Uterus (tissue), 2 donors: ENCODE data around the gene C19orf47.

Experiments
- POLR2A ChIP-seq, 2 donors: fragments of 450-650 bp; IDR thresholded peaks; one replicate each; pipeline ENCODE4 v1.6.1; 2016; ENCODE audit warnings: antibody characterized with exemption in 2 of 2, mild to moderate bottlenecking in 1 of 2, moderate library complexity in 1 of 2
- TF ChIP-seq, protein P1 (sequence below), 4 experiments: fragments of 200-600 bp in 2 of 4; fragments of 450-650 bp in 2 of 4; sonication (generic) in 2 of 4; IDR thresholded peaks; one replicate each; pipeline ENCODE4 v1.5.1; 2016 to 2019; ENCODE audit warnings: antibody characterized with exemption in 4 of 4, mild to moderate bottlenecking in 2 of 4, moderate library complexity in 1 of 4

DNA sequence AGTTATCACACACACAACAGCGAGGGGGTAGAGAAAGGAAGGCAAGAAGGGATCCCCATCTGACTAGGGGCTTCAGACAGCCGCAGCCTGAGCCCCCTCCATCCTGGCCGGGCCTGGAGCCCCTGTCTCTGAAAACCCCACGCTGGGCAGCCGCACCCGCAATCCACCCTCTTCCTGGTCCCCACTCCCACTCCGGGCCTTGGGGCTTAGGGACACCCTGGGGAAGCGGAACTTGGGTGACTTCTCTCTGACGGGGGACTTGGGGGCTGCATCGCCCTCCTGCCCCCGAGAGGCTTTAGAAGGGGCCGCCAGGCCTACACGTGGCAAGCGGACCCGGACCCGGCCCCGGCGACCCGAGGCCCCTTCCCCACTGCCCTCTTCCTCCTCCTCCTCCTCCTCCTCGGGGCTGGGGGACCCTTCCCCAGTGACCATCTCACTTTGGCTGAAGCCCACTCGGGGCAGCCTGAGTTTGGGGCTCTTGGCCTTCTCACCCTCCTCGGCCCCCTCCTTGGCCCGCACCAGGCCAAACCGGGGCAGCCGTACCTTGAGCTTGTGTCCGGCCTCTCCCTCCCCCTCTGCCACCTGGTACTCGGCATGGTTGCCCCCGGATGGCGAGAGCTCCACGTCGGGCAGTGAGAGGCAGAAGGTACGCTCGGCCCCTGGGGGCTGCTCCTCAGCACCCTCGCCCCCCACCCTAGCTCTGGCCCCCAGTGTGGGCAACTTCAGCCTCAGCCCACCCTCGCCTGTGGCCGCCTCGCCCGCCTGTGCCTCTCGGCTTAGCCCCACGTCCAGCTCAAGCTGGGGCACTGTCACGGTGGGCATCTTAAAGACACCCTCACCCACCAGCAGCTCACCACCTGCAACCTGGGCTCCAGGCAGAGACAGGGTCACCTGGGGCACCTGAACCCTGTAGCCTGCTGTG, 46.0 kb upstream of the C19orf47 start:
- TF ChIP-seq, protein P1, sequence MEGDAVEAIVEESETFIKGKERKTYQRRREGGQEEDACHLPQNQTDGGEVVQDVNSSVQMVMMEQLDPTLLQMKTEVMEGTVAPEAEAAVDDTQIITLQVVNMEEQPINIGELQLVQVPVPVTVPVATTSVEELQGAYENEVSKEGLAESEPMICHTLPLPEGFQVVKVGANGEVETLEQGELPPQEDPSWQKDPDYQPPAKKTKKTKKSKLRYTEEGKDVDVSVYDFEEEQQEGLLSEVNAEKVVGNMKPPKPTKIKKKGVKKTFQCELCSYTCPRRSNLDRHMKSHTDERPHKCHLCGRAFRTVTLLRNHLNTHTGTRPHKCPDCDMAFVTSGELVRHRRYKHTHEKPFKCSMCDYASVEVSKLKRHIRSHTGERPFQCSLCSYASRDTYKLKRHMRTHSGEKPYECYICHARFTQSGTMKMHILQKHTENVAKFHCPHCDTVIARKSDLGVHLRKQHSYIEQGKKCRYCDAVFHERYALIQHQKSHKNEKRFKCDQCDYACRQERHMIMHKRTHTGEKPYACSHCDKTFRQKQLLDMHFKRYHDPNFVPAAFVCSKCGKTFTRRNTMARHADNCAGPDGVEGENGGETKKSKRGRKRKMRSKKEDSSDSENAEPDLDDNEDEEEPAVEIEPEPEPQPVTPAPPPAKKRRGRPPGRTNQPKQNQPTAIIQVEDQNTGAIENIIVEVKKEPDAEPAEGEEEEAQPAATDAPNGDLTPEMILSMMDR (IDR thresholded peaks at IDR 0.05) = no peak
- TF ChIP-seq POLR2A (IDR thresholded peaks at IDR 0.05) = no peak
